HG03097 (cell line): ENCODE data around the gene PARP3.

Experiments
- ATAC-seq: cut with Tn5 transposase; IDR thresholded peaks from one replicate; pipeline ENCODE4 v1.9.1; 2021; ENCODE audit not compliant: unreplicated experiment, low FRiP score

The PARP3 gene

GRCh38 chr3:51947215-51947900, 5.2 kb downstream of the PARP3 start:
- ATAC-seq = no peak

- no peak for ATAC-seq
Measured at GRCh38 chr3:51948016-51948580, 5.9 kb downstream of the PARP3 start.

- no peak for ATAC-seq
Measured at GRCh38 chr3:51949121-51949520, 7.0 kb downstream of the PARP3 start.

DNA sequence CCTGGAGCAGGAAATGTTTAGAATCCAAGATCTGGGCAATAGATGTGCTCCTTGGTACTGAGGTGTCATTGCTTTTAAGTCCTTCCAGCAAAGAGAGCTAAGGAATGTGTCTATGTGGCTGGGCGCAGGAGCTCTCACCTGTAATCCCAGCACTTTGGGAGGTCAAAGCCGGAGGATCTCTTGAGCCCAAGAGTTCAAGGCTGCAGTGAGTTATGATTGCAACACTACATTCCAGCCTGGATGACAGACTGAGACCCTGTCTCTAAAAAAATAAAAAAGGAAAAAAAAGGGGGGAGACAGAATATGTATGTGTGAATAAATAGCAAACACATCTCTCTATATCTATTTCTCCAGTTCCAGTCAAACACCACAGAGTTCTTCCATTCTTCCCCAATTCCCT, 8.7 kb downstream of the PARP3 start:
- no peak for ATAC-seq

GRCh38 chr3:51953445-51953844, 11.3 kb downstream of the PARP3 start:
- no peak for ATAC-seq

GRCh38 chr3:51954105-51954504, 11.9 kb downstream of the PARP3 start:
- ATAC-seq = no peak

DNA sequence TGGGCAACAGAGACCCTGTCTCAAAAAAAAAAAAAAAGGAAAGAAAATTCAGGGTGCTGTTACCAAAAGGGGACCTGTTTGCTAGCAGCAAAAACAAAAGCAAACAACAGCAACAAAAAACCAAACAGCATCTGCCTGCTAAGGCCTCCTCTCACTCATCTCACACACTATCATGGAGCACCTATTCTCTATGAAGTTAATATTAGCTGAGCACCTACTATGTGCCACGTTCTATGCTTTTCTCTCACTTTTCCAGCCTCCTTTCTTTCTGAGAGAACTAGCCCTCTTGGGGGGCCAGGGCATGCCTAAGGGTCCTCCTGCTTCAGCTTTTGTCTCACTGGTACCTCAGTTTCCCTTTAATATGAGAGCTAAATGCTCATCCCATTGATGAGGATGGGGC, 12.6 kb downstream of the PARP3 start:
- no peak for ATAC-seq

DNA sequence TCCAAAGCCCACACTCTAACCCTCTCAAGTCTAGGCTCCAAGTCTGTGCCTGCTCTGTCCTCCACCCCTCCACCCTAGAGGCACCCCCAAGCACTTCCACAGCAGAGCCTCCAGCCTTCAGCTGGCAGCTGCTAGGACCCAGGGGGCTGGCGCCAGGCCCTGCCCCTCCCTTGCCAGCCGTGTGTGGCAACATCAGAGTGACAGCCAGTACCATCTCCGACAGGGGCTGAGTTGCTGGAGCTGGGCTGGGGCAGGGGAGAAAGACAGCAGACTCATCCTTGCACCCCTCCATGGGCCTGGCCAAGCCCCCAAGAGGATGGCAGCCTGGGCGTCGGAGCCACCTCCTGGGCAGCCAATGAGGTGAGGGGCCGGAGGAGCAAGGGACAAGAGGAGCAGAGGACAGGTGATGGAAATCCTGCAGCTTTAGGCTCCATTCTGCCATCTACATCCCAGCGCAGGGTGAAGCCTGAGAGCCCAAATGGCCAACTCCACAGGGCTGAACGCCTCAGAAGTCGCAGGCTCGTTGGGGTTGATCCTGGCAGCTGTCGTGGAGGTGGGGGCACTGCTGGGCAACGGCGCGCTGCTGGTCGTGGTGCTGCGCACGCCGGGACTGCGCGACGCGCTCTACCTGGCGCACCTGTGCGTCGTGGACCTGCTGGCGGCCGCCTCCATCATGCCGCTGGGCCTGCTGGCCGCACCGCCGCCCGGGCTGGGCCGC, 13.2 kb downstream of the PARP3 start, which contains the start of gene GPR62:
Gene GPR62, plus strand, starts transcription at position 207 of the 718 bp plus-strand sequence. Its CDS starts 272 bp downstream, at position 479.
- ATAC-seq = no peak

DNA sequence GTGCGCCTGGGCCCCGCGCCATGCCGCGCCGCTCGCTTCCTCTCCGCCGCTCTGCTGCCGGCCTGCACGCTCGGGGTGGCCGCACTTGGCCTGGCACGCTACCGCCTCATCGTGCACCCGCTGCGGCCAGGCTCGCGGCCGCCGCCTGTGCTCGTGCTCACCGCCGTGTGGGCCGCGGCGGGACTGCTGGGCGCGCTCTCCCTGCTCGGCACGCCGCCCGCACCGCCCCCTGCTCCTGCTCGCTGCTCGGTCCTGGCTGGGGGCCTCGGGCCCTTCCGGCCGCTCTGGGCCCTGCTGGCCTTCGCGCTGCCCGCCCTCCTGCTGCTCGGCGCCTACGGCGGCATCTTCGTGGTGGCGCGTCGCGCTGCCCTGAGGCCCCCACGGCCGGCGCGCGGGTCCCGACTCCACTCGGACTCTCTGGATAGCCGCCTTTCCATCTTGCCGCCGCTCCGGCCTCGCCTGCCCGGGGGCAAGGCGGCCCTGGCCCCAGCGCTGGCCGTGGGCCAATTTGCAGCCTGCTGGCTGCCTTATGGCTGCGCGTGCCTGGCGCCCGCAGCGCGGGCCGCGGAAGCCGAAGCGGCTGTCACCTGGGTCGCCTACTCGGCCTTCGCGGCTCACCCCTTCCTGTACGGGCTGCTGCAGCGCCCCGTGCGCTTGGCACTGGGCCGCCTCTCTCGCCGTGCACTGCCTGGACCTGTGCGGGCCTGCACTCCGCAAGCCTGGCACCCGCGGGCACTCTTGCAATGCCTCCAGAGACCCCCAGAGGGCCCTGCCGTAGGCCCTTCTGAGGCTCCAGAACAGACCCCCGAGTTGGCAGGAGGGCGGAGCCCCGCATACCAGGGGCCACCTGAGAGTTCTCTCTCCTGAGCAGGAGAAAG, 14.0 kb downstream of the PARP3 start:
- ATAC-seq = no peak

GRCh38 chr3:51957520-51958205, 15.5 kb downstream of the PARP3 start:
- ATAC-seq = no peak

DNA sequence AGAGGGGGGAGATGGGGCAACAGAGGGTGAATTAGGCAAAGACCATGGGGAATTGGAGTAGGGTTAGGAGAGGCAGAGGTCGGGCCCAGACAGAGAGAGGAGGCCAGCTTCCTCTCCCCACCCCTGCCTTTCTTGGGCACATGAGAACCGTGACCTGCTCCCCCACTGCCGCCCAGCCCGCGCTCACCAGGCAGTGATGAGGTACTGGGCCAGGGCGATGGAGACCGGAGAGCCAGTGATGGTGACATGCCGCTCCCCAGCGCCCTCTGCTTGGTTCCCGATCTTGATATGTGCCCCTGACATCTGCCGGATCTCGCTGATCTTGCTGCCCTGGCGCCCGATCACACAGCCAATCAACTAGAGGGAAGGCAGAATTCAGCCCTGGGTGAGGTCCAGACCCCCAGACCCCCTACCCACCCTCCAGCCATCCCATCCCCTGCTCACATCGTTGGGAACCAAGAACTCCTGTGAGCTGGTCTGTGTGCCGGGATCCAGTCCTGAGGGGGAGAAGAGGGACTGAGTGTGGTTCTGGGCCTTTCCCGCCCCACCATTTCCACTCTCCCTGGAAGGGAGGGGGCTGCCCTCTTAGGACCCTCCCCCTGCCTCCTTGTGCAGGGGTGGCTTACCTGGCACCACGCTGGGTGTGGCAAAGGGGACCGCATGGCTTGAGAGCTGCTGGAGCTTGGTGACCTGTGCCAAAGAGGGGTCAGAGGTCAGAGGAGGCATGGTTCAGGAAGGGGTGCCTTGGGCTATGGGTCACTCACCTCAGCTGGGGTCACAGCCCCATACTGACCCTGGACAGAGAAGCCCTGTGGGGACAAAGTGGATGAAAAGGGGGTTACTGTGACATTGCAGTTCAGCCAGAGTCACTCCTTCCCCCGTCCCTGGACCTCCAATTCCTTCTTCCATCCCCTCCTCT, 16.7 kb downstream of the PARP3 start:
- no peak for ATAC-seq

DNA sequence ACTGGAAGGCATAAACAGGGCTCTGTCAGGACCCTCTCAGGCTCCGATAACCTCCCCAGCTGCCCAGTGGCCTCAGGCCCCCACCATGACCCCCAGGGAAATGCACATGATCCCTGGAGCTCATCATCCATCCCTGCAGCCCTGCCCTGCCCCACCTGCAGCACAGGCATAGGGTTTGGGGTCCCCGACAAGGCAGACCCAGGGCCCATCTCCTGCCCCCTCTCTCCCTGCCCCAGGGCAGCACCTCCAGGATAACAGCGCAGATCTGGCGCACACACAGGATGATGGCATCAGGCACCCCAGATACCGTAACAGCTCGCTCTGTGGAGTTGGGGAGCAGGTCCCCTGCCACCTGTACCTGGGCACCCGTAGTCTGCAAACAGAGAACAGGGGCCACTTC, 17.5 kb downstream of the PARP3 start:
- ATAC-seq = no peak

GRCh38 chr3:51960386-51960785, 18.2 kb downstream of the PARP3 start:
- ATAC-seq = no peak

GRCh38 chr3:51961011-51961410, 18.8 kb downstream of the PARP3 start:
- no peak for ATAC-seq

GRCh38 chr3:51961602-51962569, 19.7 kb downstream of the PARP3 start:
- no peak for ATAC-seq

DNA sequence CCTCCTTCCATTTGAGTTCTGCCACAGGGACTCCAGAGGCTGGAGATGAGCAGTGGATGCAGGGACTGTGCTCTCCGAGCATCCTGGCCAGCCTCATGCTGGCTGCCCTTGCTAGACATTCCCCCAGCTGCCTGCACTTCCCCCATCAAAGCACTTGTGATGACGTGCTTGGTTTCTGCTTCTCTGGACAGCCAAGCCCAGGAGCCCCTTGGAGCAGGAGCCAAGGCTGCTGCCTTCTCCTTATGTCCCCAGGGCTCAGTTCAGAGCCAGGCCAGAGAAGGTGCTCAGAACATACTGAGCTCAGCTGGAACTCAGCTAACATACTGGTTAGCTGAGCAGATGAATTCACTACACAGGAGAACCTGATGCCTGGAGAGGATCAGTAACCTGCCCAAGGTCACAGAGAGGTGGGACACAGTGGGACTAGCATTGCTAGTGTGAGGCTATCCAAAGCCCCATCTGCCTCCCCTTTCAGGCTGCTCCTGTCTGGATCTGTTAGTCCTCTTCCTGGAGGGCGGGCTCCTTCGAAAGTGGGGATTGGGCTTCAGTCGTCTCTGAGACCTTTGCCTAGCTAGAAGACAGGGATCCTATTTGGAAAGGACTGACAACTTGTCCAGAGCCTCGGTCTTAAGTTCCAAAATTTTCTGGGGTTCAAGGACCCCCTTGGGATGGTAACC, 20.8 kb downstream of the PARP3 start:
- no peak for ATAC-seq

- no peak for ATAC-seq
Measured at GRCh38 chr3:51963951-51964451, 21.8 kb downstream of the PARP3 start.
